Osteoblast (primary cell): ENCODE measurements around the gene STIM2. TPM values are rescaled to one million over a fixed set of nuclear protein-coding genes. Genes with fewer than 3 reads are reported as not detected.
A peak's percentile ranks its signal among the peaks of the same experiment; 100 is the strongest.

Experiments used
- DNase-seq: peaks from one replicate; pipeline ENCODE4 v3.0.0; 2011; ENCODE audit warnings: low spot score, mixed read lengths; ENCODE audit not compliant: insufficient read length; ENCODE audit errors: missing footprints
- H2AFZ ChIP-seq: 2 replicates; pipeline ENCODE4 v1.6.0; 2011; ENCODE audit warnings: mild to moderate bottlenecking, low read length
- H3K27ac ChIP-seq: 2 replicates; pipeline ENCODE4 v1.5.1; 2011; ENCODE audit warnings: mild to moderate bottlenecking, low read depth, low read length, moderate library complexity
- H3K27me3 ChIP-seq: 2 replicates; pipeline ENCODE4 v1.6.0; 2012; ENCODE audit warnings: mild to moderate bottlenecking, control low read depth, inconsistent platforms, low read length, moderate library complexity; ENCODE audit not compliant: insufficient read depth
- H3K36me3 ChIP-seq: 2 replicates; pipeline ENCODE4 v1.5.1; 2011; ENCODE audit warnings: mild to moderate bottlenecking, low read length, control low read depth, moderate library complexity; ENCODE audit not compliant: insufficient read depth
- H3K4me1 ChIP-seq: 2 replicates; pipeline ENCODE4 v1.5.1; 2011; ENCODE audit warnings: mild to moderate bottlenecking, low read length, control low read depth, moderate library complexity; ENCODE audit not compliant: insufficient read depth
- H3K4me2 ChIP-seq: 2 replicates; pipeline ENCODE4 v1.6.0; 2011; ENCODE audit warnings: mild to moderate bottlenecking, low read length; ENCODE audit not compliant: insufficient read depth
- H3K4me3 ChIP-seq: fragments of 200-600 bp; sonication (generic); 3 replicates; pipeline ENCODE4 v1.5.1; 2012; ENCODE audit warnings: mild to moderate bottlenecking, low read length, inconsistent platforms; ENCODE audit not compliant: insufficient read depth
- H3K79me2 ChIP-seq: 2 replicates; pipeline ENCODE4 v1.6.0; 2012; ENCODE audit warnings: mild to moderate bottlenecking, low read length, control low read depth, inconsistent platforms; ENCODE audit not compliant: insufficient read depth
- H3K9me3 ChIP-seq: 2 replicates; pipeline ENCODE4 v1.5.1; 2011; ENCODE audit warnings: low read depth, low read length, control low read depth
- H4K20me1 ChIP-seq: 2 replicates; pipeline ENCODE4 v1.6.0; 2012; ENCODE audit warnings: mild to moderate bottlenecking, low read length, control low read depth; ENCODE audit not compliant: insufficient read depth
- total RNA-seq: library from RNA; depleted of rRNA; stranded (reverse); fragments of >200 nt; gene quantifications from 2 replicates; pipeline ENCODE4 v1.2.3, GENCODE V29; 2012
- TF ChIP-seq, protein P1 (sequence below): IDR thresholded peaks from 2 replicates; pipeline ENCODE4 v1.5.1; 2011; ENCODE audit warnings: mild to moderate bottlenecking, low read depth, low read length, moderate library complexity; ENCODE audit errors: extremely low read depth

The STIM2 gene
- total RNA-seq, 1 donor = 14.8 TPM

DNA sequence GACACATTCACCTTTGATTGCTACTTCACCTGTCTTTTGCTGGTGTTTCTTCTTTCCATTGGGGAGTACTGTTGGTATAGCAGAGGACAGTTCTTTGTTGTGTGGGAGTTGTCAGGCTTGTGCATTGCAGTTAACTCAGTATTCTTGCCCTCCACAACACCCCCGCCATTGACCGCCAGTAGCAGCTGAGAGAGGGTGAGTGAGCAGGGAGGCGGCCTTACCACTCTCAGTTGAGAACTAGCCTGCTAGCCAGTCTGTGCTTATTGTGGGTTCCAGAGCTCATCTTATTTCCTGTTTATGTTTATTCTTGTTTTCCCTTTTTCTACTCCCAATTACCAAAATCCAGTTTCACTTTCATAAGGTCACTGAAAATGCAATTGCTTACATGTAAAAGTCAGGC lies 52.2 kb downstream of the STIM2 start:
- Histone ChIP-seq H3K27ac (no peak overlapping the region), H3K27me3 (no peaks in the 10 kb centered on the region), H4K20me1 (peaks cover 3% of the 10 kb centered on the region)

GRCh38 chr4:26916195-26916594 lies 55.6 kb downstream of the STIM2 start:
- H3K27me3 ChIP-seq = no peaks in the 10 kb centered on the region
- H3K79me2 ChIP-seq = peaks cover 16% of the 10 kb centered on the region
- H2AFZ ChIP-seq = no peak overlapping the region
- H3K9me3 ChIP-seq = no peaks in the 10 kb centered on the region
- TF ChIP-seq, protein P1, sequence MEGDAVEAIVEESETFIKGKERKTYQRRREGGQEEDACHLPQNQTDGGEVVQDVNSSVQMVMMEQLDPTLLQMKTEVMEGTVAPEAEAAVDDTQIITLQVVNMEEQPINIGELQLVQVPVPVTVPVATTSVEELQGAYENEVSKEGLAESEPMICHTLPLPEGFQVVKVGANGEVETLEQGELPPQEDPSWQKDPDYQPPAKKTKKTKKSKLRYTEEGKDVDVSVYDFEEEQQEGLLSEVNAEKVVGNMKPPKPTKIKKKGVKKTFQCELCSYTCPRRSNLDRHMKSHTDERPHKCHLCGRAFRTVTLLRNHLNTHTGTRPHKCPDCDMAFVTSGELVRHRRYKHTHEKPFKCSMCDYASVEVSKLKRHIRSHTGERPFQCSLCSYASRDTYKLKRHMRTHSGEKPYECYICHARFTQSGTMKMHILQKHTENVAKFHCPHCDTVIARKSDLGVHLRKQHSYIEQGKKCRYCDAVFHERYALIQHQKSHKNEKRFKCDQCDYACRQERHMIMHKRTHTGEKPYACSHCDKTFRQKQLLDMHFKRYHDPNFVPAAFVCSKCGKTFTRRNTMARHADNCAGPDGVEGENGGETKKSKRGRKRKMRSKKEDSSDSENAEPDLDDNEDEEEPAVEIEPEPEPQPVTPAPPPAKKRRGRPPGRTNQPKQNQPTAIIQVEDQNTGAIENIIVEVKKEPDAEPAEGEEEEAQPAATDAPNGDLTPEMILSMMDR = no peak
- no peaks in the 10 kb centered on the region for H3K4me1 ChIP-seq
- H3K36me3 ChIP-seq = peaks cover 7% of the 10 kb centered on the region
- peaks cover 3% of the 10 kb centered on the region for H4K20me1 ChIP-seq
- H3K4me2 ChIP-seq = no peak overlapping the region
- DNase-seq = no peak
- H3K27ac ChIP-seq = no peak overlapping the region
- H3K4me3 ChIP-seq = no peak overlapping the region

More for the DNA sequence above, 52.2 kb downstream of the STIM2 start:
- Histone ChIP-seq H3K79me2 (peaks cover 28% of the 10 kb centered on the region), H2AFZ (no peak overlapping the region), H3K4me1 (no peaks in the 10 kb centered on the region), H3K9me3 (no peaks in the 10 kb centered on the region), H3K36me3 (no peaks in the 10 kb centered on the region), H3K4me3 (no peak overlapping the region), H3K4me2 (peak overlapping the region; percentile 13)
- DNase-seq = no peak
- TF ChIP-seq, protein P1 = no peak

DNA sequence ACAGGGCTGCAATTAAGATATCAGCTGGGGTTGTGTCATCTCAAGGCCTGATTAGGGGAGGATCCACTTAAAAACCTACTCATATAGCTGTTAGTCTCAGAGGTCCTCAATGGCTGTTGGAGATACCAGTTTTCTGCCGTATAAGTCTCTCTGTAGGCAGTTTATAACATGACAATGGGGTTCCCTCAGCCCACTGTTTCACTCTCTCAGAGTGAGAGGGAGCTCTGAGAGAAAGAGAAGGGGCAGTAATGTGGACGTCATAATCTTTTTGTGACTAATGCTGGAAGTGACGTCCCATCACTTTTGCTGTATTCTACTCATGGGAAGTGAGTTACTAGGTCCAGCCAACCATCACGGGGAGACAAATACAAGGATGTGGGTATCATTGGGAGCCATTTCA lies 70.3 kb downstream of the STIM2 start:
- H3K4me2 ChIP-seq = no peak overlapping the region
- no peak overlapping the region for H3K27ac ChIP-seq
- no peaks in the 10 kb centered on the region for H3K79me2 ChIP-seq
- no peaks in the 10 kb centered on the region for H3K27me3 ChIP-seq
- H3K36me3 ChIP-seq = no peaks in the 10 kb centered on the region
- no peak overlapping the region for H3K4me3 ChIP-seq
- no peaks in the 10 kb centered on the region for H3K4me1 ChIP-seq
- no peak overlapping the region for H2AFZ ChIP-seq
- DNase-seq = no peak
- TF ChIP-seq, protein P1 = no peak
- peaks cover 4% of the 10 kb centered on the region for H4K20me1 ChIP-seq
- no peaks in the 10 kb centered on the region for H3K9me3 ChIP-seq

DNA sequence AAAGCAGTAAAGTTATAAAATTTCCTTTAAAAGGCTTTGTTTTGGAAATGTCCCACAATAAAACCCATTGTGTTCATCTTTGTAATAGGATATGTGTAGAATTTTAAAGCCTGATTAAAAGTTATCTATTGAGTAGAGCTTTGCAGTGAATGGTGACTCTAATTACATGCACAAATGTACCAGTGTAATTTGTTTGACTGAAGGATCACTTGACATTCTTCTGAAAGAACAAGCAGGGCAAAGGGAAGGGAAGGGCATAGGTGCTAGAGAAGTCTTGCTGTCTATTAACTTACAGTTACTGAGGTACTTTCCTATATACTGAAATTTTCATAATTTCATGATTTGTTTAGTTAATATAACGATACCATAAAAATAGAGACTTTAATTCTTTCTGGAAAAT lies 70.8 kb downstream of the STIM2 start:
- Histone ChIP-seq H3K36me3 (no peaks in the 10 kb centered on the region), H2AFZ (no peak overlapping the region), H3K27me3 (no peaks in the 10 kb centered on the region), H3K4me3 (no peak overlapping the region), H4K20me1 (peaks cover 4% of the 10 kb centered on the region), H3K27ac (no peak overlapping the region), H3K9me3 (no peaks in the 10 kb centered on the region), H3K4me1 (no peaks in the 10 kb centered on the region), H3K4me2 (no peak overlapping the region), H3K79me2 (no peaks in the 10 kb centered on the region)
- DNase-seq = no peak
- TF ChIP-seq, protein P1 = no peak
